Activated CD8-positive, alpha-beta memory T cell treated with anti-CD3 and anti-CD28 coated beads for 4 hours (primary cell): ENCODE results near the gene CST9L.
"Not testable (repeated sequence)": the region's sequence is repeated elsewhere in the genome, so short reads cannot be mapped to it uniquely, and the experiment has no call there.

Experiments
- DNase-seq, 2 donors: peaks; one replicate each; pipeline ENCODE4 v3.0.0-alpha.2; 2020; ENCODE audit warnings: low read depth in 2 of 2

CST9L gene

DNA sequence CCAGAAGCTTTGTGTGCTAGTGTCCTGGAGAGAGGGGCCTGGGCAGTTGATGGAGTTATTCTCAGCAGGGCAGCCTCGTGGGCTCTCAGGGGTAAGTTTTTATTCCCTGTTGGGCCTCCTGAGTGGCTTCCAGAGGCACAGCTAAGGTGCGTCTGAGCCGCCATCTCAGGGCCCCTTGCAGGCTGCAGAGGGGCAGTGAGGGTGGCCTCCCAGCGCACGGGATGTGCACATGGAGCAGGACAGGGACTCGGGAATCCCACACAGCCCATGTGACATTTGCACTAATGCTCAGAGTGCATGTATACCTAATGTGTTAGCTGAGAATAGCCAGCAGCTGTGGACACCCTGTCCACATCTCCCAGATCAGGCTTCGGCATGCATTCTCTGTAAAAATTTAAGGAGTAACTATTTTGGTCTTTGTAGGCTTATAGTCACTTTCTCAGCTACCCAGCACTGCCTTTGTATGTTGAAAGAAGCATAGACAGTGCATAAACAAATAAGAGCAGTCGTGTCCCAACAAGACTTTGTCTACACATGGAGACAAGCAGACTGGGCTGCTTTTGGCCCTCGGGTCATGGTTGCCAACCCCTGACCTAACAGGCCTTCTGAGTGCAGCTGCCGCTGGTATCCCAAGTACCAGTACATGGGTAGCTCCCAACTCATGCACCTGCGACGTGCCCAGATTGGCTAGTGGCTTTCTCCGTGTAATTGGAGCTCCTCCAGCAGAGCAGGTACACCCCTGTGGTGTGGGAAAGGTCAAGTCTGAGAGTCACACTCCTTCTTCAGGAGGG, 18.6 kb upstream of the CST9L start:
- DNase-seq, result no peak

DNA sequence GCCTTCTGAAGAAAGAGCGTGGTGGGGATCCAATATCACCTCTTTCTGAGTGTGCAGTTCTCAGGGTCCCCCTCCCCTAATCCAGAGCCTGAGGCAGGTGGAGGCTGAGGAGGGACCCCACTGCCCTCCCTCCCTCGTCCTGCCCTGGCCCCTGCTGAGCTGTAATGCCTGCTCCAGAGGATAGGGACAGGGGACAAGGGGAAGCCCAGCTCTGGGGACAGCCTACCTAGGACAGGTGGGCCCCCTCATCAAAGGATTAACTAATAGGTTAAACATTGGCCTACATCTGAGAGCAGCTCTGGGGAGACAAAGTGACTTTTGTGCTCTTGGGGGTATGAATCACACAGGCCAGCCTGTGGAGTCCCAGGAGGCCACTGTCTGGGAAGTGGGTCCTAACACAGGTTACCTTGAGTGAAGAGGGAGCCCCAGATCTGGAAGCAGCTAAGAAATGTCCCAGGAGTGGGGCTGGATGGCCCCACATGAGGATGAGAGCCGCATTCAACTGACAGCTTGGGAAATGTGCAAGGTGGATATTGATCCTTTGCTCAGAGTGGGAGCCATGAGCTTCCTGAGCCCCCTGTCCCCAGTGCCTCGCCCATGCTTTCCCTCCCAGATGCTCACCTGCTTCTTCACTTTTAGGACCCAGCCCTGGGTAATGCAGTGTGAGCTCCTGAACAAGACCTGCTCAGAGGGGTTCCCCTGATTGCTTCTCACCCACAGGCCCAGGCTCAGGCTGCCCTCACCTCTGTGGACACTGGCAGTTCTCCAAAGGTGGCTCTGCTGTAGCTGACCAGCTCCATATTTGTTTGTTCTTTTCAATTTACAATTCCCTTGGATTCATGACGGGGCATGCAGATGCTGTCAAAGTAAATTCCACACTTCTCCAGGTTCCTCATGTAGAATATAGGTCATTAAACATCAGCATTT, 17.8 kb upstream of the CST9L start:
- DNase-seq, result no peak

- DNase-seq, result no peak
Observed at GRCh38 chr20:23585449-23585807, 17.1 kb upstream of the CST9L start.

DNA sequence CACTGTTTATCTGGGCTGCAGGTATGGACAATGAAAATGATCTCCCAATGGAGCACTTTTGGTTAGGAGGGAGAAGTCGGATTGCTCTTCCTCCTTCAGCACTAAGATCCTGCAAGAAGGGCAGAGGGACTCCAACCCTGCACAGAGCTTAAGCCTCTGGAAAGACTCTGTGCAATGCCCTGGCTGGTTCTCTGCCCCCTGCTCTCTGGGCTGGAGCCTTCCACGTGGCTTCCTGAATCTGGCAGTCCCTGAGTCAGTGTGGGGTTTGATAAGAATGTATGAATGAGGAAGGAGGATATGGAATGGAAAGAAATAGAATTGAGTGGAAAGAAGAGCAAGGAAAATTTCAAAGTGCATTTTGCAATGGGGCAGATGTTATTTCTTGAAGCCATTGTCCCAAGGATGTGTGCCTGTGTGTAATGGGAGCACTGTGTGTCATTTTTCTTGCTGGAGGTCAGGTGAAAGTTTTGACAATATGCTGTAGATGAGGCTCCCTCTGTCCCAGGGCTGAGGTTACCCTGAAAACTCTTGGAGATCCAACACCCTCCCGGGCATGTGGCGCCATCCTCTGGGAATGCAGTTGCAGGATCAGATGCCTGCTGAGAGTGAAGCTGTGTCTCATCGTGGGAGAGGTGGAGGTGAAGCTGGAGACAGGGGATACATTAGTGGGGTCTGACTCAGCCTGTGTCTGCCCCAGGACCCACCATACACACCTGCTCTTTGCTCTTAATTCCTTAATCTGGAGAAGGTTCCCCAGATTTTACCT, 16.3 kb upstream of the CST9L start:
- DNase-seq, result no peak

DNA sequence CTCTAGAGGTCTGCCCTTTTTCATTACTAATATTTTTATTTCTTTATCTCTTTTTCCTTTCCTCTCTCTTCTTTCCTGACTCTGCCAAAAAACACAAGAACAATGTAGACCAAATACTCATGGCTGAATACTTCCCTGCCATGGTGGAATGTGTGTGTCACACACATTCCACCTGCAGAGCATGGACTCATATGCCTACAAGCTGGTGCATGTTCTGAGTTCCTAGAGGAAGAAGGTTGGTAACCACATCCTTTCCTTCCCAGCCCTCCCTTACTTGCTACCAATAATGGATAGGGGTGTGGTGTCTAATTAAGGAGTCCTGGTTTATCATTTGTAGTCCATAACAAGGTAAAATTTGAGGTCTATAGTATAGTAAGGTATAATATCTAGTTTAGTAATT, 15.2 kb upstream of the CST9L start:
- DNase-seq, result no peak

DNA sequence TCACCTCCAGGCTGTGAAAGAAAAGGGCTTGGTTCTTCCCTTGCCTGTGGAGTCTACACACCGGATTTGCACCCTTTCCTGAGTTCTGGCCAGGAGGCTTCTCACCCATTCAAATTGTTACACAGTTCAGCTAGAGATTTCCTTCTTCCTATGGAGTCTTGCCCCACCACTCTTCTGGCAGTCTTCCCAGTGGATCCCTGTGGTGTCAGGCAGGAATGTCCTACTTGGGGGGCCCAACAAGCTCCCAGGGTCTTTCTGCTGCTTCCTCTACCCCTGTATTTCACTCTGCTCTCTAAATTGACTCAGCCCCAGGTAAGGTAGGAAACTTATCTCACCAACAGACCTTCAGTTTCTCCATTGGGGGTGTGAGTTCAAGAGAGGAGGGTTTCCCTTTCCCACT, 14.0 kb upstream of the CST9L start:
- DNase-seq, result no peak

DNA sequence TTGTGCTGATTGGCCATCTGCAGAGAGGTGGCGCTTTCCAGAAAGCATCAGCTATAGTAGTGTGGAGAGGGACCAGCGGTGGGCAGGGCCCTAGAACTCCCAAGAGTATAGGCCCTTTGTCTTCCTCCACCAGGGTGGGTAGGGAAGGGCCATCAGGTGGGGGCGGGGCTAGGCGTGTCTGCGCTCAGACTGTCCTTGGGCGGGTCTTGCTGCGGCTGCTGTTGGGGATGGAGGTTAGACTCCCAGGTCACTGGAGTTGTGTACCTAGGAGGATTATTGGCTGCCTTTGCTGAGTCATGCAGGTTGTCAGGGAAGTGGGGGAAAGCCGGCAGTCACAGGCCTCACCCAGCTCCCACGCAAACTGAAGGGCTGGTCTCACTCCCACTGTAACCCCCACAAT, 13.5 kb upstream of the CST9L start:
- not testable (repeated sequence) for DNase-seq

DNA sequence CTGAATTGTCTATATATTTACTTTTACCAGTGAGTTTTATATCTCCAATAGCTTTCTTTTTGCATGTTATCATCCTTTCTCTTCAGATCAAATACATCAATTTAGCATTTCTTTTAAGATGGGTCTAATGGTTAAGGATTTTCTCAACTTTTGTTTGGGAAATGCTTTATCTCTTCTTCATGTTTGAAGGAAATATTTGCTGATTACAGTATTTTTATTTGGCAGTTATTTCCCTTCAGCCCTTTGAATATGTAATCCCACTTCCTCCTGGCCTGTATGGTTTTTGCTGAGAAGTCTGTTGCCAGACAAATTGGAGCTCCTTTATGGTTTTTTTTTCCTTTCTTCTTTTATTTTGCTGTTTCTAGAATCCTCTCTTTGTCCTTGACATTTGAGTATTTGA, 6.7 kb upstream of the CST9L start:
- no peak for DNase-seq

GRCh38 chr20:23570178-23570760, 2.0 kb upstream of the CST9L start:
- no peak for DNase-seq

GRCh38 chr20:23569570-23569969, 1.3 kb upstream of the CST9L start:
- no peak for DNase-seq

GRCh38 chr20:23568971-23569330, 667 bp upstream of the CST9L start:
- DNase-seq, result no peak

- no peak for DNase-seq
Observed at GRCh38 chr20:23566199-23566932, 1.9 kb downstream of the CST9L start.

DNA sequence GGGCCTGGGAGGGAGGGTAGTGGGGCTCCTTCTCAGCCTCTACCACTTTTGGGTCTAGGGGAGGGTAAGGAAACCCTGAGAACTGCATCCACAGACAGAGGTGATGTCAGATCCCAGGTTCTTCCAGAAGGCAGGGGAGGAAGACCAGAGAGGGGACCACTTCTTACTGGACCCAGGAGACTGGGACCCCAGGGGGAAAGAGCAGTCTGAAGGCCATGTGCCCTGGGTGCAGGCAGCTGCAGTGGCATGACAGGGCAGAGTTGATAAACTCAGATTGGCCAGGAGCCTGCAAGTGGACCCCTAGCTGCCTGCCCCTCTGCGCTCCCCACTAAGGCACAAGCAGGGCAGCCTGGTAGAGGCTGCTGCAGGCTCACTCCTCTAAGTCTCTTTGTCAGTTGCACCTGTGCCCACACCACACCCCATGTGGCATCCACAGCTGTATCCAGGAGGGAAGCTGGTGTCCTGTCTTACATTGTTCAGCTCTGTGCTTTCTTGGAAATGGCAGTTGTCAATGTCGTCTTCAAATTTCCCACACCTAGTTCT, 2.7 kb downstream of the CST9L start:
- no peak for DNase-seq

GRCh38 chr20:23564927-23565326, 3.4 kb downstream of the CST9L start:
- DNase-seq, result no peak

- no peak for DNase-seq
Observed at GRCh38 chr20:23562721-23563342, 5.5 kb downstream of the CST9L start.

GRCh38 chr20:23554401-23554800, 13.9 kb downstream of the CST9L start:
- no peak for DNase-seq

DNA sequence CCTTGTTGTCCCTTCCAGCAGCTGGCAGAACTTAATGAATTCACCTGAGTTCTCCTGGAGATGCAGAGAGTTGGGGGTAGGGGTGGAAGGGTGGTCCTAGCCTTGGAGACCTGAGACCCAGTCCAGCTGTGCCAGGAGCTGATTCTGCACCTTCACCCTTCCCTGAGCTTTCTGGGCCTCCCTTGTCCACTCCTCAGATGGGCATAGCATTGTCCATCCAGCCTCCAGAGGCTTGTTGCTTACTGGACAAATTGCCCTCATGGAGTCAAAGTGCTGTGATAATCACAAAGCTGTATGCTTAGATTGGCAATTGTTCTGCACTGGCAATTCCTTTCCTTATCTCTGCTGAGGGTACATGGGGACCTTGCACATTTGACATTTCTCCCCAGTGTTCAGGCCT, 16.5 kb downstream of the CST9L start:
- DNase-seq, result no peak

- no peak for DNase-seq
Observed at GRCh38 chr20:23551383-23551782, 16.9 kb downstream of the CST9L start.

GRCh38 chr20:23550227-23550626, 18.1 kb downstream of the CST9L start:
- no peak for DNase-seq

DNA sequence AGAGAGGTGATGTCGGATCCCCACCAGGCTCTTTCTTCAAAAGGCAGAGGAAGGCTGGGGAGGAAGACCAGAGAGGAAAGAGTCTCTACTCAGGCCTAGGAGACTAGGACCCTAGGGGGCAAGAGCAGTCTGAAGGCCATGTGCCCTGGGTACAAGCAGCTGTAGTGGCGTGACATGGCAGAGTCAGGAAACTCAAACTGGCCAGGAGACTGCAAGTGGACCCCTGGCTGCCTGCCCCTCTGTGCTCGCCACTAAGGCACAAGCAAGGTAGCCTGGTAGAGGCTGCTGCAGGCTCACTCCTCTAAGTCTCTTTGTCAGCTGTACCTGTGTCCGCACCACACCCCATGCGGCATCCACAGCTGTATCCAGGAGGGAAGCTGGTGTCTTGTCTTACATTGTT, 19.9 kb downstream of the CST9L start:
- no peak for DNase-seq

DNA sequence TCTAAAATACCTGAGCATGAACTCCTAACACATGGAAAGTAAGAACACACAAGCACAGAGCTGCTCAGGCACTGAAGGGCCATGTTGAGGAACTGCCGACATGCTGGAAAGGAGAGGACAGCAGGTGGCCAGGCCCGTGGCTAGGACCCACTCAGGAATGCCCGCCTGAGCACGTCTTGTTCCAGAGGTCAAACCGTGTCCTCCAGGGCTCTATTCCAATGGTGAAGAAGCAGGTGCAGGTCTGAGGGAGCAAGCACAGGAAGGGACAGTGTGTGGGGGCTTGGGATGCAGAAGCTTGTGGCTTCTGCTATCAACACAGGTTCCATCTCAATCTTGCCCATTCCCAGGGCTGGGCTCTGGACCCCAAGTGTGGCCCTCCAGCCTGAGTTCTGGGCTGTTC, 20.7 kb downstream of the CST9L start:
- no peak for DNase-seq
